NCI-H748 (cell line): ENCODE results near the gene SQSTM1.

Experiments used
- DNase-seq: peaks from one replicate; lab custom pipeline; 2025; ENCODE audit not compliant: unreplicated experiment; lab: John Stamatoyannopoulos, UW

Gene SQSTM1

GRCh38 chr5:179794575-179794974 is 26.1 kb upstream of the SQSTM1 start:
- no peak for DNase-seq

GRCh38 chr5:179795049-179795862 is 25.4 kb upstream of the SQSTM1 start:
- peak; percentile 81 for DNase-seq

- peak; percentile 92 for DNase-seq
Observed at GRCh38 chr5:179795863-179796833, 24.6 kb upstream of the SQSTM1 start.

GRCh38 chr5:179796877-179797608 is 23.7 kb upstream of the SQSTM1 start:
- DNase-seq: no peak

- DNase-seq: no peak
Observed at GRCh38 chr5:179797741-179798140, 23.0 kb upstream of the SQSTM1 start.

GRCh38 chr5:179798144-179798770 is 22.4 kb upstream of the SQSTM1 start:
- no peak for DNase-seq

- no peak for DNase-seq
Observed at GRCh38 chr5:179798771-179799643, 21.7 kb upstream of the SQSTM1 start.

- no peak for DNase-seq
Observed at GRCh38 chr5:179799644-179799973, 21.1 kb upstream of the SQSTM1 start.

- no peak for DNase-seq
Observed at GRCh38 chr5:179800071-179800695, 20.5 kb upstream of the SQSTM1 start.

- DNase-seq: no peak
Observed at GRCh38 chr5:179800696-179801201, 20.0 kb upstream of the SQSTM1 start.

- no peak for DNase-seq
Observed at GRCh38 chr5:179801304-179802206, 19.1 kb upstream of the SQSTM1 start.

GRCh38 chr5:179802207-179802883 is 18.4 kb upstream of the SQSTM1 start:
- DNase-seq: no peak

GRCh38 chr5:179802950-179803562 is 17.6 kb upstream of the SQSTM1 start:
- DNase-seq: peak; percentile 86

- DNase-seq: no peak
Observed at GRCh38 chr5:179803651-179804554, 16.8 kb upstream of the SQSTM1 start.

- DNase-seq: no peak
Observed at GRCh38 chr5:179804555-179804947, 16.2 kb upstream of the SQSTM1 start.

GRCh38 chr5:179805070-179805528 is 15.6 kb upstream of the SQSTM1 start:
- no peak for DNase-seq
